ENCODE results near the gene RNASEL.

The RNASEL gene

DNA sequence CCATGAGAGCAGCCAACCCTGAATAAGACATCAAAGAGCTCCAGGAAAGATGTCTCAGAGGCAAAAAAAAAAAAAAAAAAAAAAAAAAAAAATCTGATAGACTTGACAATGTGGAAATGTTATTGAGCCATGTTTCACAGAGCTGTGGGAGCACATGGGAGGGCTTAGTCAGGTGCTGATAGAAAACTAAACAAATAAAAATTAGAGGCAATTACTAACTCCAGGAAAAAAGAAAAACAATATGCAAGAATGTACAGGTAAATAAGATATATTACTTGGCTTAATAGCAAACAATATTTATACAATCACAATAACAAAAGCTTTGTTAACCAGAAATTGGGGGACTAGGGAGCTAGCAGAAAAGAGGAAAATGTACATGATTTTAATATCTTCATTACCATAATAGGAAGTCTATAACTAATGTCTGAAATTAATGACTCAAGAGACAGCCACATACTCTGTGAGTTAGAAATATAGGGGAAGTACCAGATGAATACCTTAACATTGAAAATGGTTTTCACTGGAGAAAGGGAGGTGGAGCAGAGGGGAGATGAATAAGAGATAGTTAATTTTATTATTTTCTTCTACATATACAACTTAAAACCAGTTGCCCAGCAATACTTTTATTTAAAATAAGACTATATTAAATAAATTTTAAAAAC, 32.0 kb upstream of the RNASEL start:
- DNase-seq = no peak

DNA sequence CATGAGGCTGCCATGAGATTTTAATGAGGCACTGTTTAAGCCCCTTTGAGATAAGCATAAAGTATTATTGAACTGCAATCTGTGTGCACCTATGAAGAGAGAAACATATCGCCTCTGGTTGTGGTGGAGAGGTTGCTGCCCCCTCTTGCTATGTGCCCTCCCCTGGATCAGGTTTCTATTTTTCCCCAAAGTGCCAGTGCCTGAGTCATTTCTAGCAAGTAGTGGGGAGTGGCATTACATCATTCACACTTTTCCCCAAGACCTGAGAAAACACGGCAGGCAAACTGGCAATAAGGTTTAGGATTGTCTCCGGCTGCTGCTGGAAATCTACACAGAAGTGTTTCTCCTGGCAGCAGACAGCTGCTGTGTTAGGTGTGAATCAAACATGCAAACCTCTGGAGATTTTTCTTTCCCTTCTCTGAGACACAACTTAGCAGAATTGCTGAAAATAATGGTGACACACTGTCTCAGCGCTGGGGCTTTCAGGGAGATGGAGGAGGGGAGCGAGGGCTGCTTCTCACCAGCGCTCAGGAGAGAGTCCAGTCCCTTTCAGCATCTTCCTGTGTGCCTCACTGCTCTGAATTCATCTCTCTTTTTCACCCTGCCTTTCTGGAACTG, 28.8 kb upstream of the RNASEL start:
- DNase-seq = no peak

DNA sequence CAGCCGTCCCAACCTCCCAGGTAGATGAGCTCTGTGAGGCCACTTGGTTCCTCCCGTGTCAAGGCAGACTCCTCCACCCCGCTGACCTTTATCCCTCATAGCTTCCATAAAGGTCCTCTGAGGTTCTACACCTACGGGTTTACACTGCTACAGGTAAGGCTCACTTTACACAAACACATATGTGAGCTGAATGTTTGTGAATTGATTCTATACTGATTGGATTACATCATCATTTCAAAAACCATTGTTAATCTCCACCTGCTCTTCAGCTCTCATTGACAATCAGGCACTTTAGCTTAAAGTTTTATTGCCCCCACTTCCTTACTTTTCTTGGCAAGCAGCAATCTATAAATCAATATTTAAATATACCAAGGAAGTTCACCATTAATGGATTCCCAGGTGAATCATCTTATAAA, 28.0 kb upstream of the RNASEL start:
- DNase-seq = no peak

DNA sequence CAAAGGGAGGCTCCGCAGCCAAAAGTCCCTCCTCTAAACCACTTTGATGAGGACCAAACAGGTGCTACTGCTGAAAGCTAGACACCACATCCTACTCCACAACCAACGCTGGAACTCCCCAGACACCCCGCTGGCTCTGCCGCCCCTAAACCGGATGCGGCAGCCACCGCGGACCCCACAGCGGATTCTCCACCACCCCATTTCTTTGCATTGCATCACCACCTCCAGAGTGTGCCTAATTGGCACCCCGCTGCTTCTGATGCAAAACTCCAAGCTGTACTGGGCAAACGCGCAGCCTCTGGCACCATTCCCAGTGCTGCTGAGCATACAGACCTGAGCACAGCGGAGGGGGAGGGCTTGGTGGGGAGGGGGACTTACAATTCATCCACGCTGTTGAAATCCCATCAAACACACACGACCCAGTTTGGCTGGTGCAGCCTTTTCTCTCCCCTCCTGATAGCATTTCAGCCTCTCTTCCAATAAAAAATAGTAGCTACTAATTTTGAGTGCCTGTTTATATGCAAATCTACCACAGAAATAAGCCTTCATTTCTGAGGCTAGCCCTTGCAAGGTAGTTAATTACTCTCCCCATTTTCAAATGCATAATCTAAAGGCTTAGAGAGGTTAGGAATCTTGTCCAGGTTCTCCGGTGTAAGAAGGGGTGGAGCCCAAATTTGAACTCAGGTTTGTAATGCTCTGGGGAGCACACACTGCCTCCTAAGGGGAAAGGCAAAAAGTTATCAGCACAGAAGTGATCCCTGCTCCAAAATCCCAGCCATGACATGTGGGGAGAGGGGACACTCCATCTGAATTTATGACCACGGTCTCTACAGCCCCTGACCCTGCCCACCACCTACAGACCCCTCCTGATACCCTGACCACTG, 27.3 kb upstream of the RNASEL start:
- peak; percentile 88 for DNase-seq

DNA sequence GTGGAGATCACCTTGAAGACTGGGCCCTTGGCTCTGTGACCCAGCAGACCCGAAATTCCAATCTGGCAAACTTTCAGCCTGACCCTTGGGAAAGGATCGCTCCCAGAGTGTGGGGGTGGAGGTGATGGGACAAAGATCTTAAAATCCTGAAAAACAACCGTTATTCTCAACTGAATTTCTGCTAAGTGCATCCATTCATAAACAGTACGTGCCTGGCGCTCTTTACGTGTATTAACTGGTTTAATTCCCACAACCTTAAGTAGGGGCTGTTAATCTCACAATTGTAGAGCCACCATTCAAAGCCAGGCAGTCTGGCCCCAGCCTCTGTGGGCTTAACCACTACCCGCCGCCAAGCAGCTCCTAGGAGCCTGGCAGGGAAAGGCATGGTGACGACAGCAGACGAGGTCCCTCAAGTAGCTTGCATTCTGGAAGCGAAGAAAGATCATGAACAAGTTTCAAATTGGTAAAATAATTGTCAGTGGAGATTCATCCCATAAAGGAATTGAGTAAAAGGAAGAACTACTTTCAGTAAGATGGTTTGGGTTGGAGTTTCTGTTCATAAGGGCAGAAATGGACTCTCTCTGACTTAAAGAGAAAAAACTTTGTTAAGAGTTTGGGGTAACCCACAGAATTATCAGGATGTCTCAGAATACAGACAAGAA, 26.5 kb upstream of the RNASEL start:
- DNase-seq = peak; percentile 73

DNA sequence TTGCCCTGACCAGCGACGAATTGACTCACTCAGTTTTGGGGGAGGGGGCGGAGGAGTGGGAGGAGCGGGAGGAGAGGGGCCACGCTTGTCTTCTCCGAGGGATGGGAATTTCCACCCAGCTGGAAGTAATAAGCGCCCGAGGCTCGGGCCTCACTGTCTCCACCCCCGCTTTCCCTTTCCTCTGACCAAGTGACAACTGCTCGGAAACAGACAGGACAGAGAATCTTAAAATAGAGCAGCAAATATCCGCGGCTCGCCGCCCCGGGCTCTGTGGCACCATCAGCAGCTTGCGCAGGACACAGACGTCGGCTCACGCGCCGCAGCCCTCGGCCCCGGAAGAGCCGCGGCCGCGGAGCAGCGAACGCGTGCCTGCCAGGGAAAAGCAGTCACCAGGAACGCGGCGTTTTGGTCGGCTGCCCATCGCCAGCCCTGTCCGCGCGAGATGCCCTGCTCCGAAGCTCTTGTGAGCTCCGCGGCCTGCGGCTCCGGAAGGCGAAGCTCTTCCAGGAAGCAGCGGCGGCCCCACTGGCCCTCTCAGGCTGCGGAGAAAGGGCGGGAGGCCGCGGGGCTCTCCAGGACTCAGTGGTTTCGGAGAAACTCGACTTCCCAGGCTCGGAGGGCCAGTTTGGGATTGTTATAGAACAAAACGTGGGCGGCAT, 25.9 kb upstream of the RNASEL start:
- DNase-seq = peak; percentile 71

DNA sequence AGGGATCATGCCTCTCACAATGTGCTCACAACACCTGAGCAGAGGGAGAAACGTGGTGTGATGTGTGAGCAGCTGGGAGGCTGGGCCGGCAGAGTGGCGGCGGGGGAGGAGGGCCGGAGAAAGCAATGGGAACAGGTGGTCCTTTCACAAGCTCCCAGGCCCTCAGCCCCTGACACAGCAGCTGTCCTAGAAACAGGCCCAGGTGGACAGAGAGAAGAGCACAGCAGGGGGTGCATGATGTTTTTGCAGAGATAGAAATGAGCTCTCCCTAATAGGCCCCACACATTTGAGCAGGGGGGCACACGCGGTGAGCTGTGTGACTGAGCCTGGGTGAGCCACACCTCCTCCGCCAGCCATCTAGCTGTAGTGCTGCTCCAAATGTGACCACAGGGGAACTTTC, 22.7 kb upstream of the RNASEL start:
- DNase-seq = peak; percentile 23

DNA sequence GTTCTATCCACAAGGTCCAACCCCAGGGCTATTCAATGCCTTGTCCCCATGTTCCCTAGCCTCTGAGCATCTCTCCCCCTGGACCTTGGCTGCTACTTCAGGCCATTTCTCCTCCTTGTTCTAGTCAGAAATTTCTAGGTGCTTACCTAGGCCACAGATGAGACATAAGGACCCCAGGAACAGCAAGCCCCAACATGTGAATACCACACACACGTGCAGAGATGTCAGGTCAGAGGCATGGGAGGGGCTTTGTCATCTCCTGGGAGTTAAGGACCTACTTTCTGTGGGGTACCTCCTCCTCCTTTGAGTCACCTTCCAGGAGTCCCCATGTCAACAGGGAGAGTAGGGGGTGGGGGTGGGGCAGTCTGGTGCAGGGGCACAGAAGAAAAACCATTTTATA, 22.3 kb upstream of the RNASEL start:
- DNase-seq = peak; percentile 25

DNA sequence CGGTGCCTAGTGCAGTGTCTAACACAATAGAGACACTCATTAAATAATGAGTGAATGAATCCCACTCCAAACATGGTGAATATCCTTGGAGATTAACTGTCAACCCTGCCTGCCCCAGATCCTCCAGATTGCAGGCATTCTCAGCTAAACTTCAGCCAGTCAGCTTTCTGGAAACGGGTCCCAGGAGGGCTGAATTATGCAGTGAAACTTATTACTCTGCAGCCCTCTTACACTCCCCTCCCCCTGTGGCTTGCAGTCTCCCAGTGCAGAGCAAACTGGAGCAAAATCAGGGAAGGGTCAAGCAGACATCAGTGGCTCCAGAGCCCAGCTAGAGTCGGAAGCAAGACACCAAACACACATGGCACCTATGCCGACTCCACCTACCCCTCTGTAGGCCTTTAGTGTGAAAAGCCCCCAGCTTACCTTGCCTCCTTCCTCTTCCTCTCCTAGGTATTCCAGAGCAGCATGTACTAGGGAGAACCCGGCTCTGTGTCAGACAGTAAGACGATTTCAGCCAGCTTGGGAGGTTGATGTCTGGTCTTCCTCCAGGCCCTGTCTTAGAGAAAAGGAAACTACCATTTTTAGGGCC, 21.6 kb upstream of the RNASEL start:
- DNase-seq = peak; percentile 21

DNA sequence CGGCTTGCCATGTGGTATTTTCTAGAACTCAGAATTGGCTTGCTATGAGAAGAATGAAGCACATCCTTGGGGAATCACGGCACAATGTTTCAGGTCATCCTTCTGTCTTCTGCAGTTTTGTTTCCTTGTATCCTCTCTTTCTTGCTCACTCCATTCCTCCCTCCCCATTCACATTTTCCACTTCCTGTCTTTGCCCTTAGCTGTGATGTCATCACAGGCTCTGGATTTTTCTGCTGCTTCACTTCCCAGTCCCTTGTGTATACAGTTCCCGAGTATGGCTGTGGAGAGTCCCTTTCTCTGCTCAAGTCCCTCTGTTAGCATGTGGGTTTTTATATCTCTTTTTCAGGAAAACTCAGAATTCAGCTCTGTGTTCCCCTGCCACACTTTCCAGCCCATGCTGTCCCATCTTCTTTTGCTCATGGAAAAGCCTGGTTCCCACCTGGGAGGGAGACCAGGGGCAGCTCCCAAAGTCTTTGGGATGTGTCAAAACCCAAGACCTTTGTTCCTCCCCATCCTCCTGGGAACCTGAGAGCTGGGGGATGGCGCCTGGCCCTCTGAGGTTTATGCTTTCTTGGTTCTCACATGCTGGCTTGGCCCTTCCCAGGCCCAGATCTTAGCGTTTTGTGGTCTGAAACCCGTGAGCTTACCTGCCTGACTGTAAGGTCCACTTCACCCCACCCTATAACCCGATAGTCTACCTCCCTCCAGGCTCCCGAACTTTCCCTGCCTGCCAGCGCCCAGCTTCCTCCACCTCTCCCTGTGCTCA, 20.0 kb upstream of the RNASEL start:
- DNase-seq = peak; percentile 17

DNA sequence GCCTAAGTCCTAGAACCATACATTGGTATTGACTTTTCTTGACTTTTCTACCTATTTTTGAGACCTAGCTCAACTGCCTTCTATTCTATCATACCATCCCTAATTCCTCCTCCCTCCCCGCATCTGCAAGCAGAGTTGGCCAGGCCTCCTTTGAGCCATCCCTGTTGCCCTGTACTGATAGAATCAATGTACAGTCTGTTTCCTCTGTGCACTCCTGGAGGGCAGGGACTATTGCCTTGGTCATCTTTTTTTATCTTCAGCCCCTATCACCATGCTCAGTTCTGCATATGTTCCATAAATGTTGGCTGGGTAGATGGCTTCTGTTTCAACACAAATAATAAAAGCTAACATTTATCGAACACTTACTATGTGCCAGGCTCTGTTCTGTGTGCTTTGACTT, 19.2 kb upstream of the RNASEL start:
- peak; percentile 20 for DNase-seq

DNA sequence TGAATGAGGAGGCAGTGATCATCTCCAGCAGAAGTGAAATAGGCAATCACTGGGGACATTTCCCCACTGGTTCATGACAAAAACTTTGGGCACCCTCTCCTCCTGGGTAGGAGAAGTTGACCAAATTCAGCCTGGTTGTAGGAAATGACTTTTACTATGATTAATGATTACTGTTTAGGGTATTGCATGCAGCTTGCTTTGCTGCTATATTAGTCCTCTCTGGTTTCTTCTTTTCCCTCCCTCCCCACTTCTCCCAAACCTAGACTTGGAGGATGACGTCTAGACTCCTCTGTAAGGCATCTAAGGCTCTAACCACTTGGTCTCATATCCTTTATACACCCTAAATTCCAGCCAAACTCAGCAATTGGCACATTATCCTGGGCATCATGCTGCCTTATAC, 18.5 kb upstream of the RNASEL start:
- no peak for DNase-seq

DNA sequence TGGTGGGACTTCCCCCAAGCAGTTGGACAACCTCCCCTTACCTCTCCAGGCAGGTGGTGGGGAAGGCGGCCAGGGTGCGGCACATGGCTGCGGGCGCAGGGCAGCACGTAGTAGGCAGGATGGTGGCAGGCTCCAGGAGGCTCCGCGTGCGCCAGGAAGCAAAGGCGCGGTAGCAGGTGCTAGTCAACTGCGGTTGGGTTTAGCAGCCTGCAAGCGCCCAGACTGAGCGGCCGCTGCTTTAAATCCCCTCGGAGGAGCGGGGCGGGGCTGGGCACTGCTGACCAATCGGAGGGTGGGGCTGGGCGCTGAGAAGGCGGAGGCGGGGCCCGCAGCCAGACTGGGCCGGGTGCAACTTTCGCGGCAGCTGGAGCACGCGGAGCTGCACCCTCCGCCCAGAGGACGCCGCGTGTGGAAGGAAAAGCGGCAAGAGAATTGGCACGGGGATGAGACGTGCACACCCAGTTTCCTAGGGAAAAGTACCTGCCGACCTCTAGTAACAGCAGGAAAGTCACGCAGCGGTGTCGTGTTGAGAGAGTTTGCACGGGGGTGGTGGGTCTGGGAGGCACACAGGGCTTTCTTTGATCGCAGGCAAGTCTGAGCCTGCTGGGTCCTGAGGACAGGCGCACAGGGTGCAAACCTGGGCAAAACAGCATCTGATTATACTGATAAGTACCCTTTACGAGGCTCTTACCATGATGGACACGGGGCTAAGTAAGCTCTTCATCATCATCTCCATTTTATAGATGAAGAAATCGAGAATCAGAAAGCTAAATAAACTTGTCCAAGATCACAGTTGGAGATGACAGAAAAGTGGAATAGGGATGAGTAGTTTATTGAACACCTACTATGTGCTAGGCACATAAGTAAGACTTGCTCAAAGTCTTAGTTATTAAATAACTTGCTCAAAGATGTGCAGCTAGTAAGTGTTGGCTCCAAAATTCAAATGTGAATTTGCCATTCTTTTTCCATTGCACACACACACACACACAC, 15.4 kb upstream of the RNASEL start, which contains the start of gene RGS16:
Gene RGS16 (minus strand): TSS at position 215 of the 990 bp plus-strand sequence. CDS start 130 bp downstream, at position 85.
- DNase-seq = peak; percentile 97

DNA sequence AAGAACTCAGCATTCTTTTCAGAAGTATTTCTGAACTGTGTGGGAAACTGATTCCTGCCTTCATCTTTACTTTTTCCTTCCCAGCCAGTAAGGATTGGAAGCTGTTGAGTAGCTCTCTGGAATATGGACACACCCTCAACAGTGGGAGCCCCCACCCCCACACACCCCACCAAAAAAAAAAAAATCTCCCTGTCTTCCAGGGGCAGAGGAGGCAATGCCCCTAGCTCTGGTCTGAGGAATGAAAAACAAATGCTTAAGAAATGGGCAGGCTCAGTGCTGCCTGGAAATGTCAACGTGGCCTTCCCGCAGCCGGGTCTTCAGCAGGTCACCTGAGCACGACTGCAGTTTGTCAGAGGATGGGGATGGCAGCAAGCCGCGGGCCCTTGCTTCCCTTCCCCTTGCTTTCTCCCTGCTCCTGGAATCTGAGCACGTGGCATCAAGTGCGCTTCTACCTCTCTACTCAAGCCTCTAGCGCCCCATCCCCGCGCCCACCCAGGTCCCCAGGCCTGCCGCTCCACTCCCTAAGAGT, 14.7 kb upstream of the RNASEL start:
- DNase-seq = no peak

DNA sequence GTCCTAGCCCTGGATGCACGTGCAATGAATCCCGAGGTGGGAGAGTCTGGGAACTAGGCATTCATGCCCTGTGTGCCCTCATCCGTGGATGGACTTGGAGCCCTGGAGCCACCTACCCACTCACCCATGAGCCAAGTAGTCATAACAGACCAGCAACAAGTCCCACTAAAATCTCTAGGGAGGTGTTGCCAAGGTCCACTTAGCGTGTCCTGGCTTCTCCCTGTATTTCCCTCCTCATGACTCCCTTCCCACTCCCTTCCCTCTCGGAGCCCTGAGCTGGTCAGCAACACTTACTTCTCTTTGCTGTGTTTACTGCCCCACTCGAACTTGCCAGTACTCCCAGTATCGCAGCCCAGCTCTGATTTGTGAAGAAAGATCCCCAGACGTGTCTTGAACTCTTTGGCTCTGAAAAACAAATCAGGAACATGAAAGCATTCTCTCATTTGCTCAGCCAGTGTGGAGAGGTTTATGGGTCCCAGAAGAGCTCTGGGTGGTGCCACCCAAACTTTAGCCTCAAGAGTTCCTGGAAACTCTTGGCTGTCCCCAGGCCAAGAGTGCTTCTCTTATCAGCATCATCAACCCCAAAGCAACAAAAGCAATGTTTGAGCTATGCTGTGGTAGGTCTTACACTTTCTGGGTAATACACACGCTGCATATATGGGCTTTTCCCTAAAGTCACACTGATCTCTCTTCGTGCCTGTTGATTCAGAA, 14.0 kb upstream of the RNASEL start:
- no peak for DNase-seq

DNA sequence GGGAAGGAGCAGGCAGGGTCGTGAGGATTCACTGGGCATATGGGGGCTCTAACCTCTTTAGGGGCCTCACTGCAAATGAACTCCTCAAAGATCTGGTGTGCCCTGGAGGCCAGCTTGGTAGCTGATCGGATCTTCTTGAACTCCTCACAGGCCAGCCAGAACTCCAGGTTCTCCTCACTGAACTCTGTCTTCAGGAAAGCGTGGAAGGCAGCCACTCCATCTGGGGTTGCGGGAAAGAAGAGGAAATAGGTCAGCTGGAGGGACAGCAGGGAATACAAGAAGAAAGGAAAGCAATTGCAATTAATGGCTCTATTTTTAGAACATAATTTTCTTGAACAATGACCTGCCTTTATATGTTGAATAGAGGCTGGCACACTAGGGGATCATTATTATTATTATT, 12.9 kb upstream of the RNASEL start:
- no peak for DNase-seq

DNA sequence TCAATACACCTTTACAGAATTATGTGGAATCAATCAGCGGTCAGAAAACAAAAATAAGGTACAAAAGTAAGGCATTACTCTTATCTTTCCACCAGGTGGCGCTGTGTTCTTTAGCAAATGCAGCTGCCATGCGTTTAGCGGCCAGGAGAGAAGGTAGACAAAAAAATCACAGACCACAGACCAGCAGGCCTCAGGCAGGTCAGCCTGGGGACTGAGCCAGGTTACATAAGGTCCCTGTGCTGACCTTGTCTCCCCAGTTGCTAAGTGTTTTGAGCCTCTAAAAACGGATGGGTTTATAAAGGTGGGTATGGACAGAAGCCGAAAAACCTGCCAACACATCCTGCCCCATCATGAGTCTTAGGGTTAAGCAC, 12.3 kb upstream of the RNASEL start:
- DNase-seq = peak; percentile 75

DNA sequence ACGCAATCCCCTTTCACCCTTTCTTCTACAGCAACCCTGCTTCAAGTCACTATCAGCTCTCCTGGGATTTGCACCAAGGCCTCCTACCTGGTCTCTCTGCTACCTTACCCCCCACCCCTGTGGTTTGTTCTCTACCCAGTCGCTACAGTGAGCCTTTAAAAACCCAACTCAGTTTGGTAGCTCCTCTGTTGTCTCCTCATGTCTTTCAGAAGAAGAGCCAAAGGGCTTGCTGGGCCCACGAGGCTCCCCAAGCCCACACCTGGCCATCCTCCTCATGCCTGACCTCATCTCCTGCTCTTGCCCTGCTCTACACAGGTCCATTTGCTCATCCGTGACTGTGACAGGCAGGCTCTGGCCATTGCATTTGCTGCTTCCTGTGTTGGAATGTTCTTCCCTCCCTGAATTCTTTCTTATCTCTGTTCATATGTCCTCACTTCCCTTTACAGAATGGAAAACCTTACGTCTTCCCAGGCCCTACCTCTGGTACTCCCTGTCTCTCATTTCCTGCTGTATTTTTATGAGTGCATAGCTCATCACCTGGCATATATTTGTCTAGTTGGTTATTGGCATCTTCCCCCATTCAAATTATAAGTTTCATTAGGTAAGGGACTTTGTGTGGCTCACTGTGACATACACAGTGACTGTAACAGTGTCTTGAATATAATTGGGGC, 11.8 kb upstream of the RNASEL start:
- peak; percentile 17 for DNase-seq

Measured in stimulated activated CD8-positive, alpha-beta memory T cell treated with anti-CD3 and anti-CD28 coated beads, Interleukin-4, amount 100 ng/mL, for 48 hours (primary cell).